Thyroid gland (tissue), 4 donors: ENCODE results near the gene B3GALT2. TPM values are rescaled to one million over a fixed set of nuclear protein-coding genes. Genes with fewer than 3 reads are reported as not detected.

Source experiments
- DNase-seq, 2 donors: peaks; one replicate each; pipeline ENCODE4 v3.0.0-alpha.2; 2019
- H3K27ac ChIP-seq, 3 donors: fragments of 200-600 bp; sonication (generic); 1 replicate in 2 of 3; 2 replicates in 1 of 3; pipeline ENCODE4 v1.5.1; 2016 to 2019; ENCODE audit warnings: mild to moderate bottlenecking in 1 of 3, moderate library complexity in 1 of 3
- H3K27me3 ChIP-seq: fragments of 200-600 bp; sonication (generic); one replicate; pipeline ENCODE4 v1.5.1; 2019
- H3K36me3 ChIP-seq, 2 donors: fragments of 200-600 bp; sonication (generic); one replicate each; pipeline ENCODE4 v1.5.1; 2016 to 2019
- H3K4me1 ChIP-seq, 2 donors: fragments of 200-600 bp; sonication (generic); one replicate each; pipeline ENCODE4 v1.5.1; 2017 to 2019
- H3K4me3 ChIP-seq, 3 donors: fragments of 200-600 bp; sonication (generic); replicated peaks in 1 of 3; 1 replicate in 2 of 3; 2 replicates in 1 of 3; pipeline ENCODE4 v1.5.1; 2016; ENCODE audit warnings: mild to moderate bottlenecking in 1 of 3
- H3K9me3 ChIP-seq: fragments of 200-600 bp; sonication (generic); one replicate; pipeline ENCODE4 v1.5.1; 2017
- CTCF ChIP-seq, 6 experiments: fragments of 200-600 bp in 3 of 6; fragments of 450-650 bp in 3 of 6; sonication (generic) in 3 of 6; IDR thresholded peaks; one replicate each; pipeline ENCODE4 v1.5.1; 2016 to 2019; ENCODE audit warnings: antibody characterized with exemption in 6 of 6, mild to moderate bottlenecking in 2 of 6, inconsistent platforms in 1 of 6, moderate library complexity in 1 of 6
- POLR2A ChIP-seq, 2 donors: fragments of 450-650 bp; IDR thresholded peaks; one replicate each; pipeline ENCODE4 v1.6.1; 2017; ENCODE audit warnings: antibody characterized with exemption in 2 of 2, mild to moderate bottlenecking in 2 of 2, moderate library complexity in 1 of 2
- WGBS, 2 donors: methylation state at CpG; one replicate each; pipeline ENCODE4 v1.1.5; 2017; 5-methylcytosine and 5-hydroxymethylcytosine counted together
- intact Hi-C: fragments of 100-400 bp; cut with DNase I; formaldehyde crosslinking; loops from one replicate; pipeline ENCODE4 v1.15.1; 2023
- total RNA-seq, 4 donors: library from RNA; depleted of rRNA; stranded (reverse); fragments of >200 nt; gene quantifications; one replicate each; pipeline ENCODE4 v1.2.3, GENCODE V29; 2016

The B3GALT2 gene
- total RNA-seq, 4 donors from 2014 or later: 0.67 to 1.7 (median 1.6) TPM

GRCh38 chr1:193221651-193222050, 35.2 kb upstream of the B3GALT2 start:
- H3K4me1 ChIP-seq: no peaks in the 10 kb centered on the region
- H3K4me3 ChIP-seq: no peak overlapping the region
- TF ChIP-seq POLR2A (IDR thresholded peaks at IDR 0.05): no peak
- no peak for TF ChIP-seq CTCF (IDR thresholded peaks at IDR 0.05)
- H3K9me3 ChIP-seq: no peaks in the 10 kb centered on the region
- H3K36me3 ChIP-seq: no peaks in the 10 kb centered on the region
- DNase-seq: no peak
- intact Hi-C loops: no loop called here
- no peaks in the 10 kb centered on the region for H3K27me3 ChIP-seq
- no peak overlapping the region for H3K27ac ChIP-seq

GRCh38 chr1:193219391-193219790, 33.0 kb upstream of the B3GALT2 start:
- Histone ChIP-seq H3K4me1 (no peaks in the 10 kb centered on the region), H3K27me3 (no peaks in the 10 kb centered on the region), H3K9me3 (no peaks in the 10 kb centered on the region), H3K4me3 (no peak overlapping the region), H3K36me3 (no peaks in the 10 kb centered on the region), H3K27ac (no peak overlapping the region)
- 95 to 96% methylated on average over 4 of the region's 4 CpGs for WGBS, 2 donors
- no peak for DNase-seq
- intact Hi-C loops: no loop called here
- no peak for TF ChIP-seq POLR2A (IDR thresholded peaks at IDR 0.05)
- TF ChIP-seq CTCF (IDR thresholded peaks at IDR 0.05): no peak

- no peaks in the 10 kb centered on the region for H3K9me3 ChIP-seq
- intact Hi-C loops: no loop called here
- H3K4me1 ChIP-seq: no peaks in the 10 kb centered on the region
- H3K36me3 ChIP-seq: no peaks in the 10 kb centered on the region
- no peak overlapping the region for H3K27ac ChIP-seq
- no peak overlapping the region for H3K4me3 ChIP-seq
- no peaks in the 10 kb centered on the region for H3K27me3 ChIP-seq
- TF ChIP-seq POLR2A (IDR thresholded peaks at IDR 0.05) (no peak), CTCF (IDR thresholded peaks at IDR 0.05) (no peak)
- WGBS, 2 donors: 80 to 81% methylated on average over 4 to 8 of the region's 8 CpGs
- DNase-seq: no peak
Observed at GRCh38 chr1:193216920-193217319, 30.5 kb upstream of the B3GALT2 start.

- Histone ChIP-seq H3K9me3 (no peaks in the 10 kb centered on the region), H3K36me3 (no peaks in the 10 kb centered on the region), H3K4me3 (no peak overlapping the region), H3K27ac (no peak overlapping the region), H3K27me3 (no peaks in the 10 kb centered on the region), H3K4me1 (peaks cover 0 to 6% of the 10 kb centered on the region in 2 donors)
- WGBS, 2 donors: 95% methylated on average over 4 of the region's 4 CpGs
- TF ChIP-seq CTCF (IDR thresholded peaks at IDR 0.05) (no peak), POLR2A (IDR thresholded peaks at IDR 0.05) (no peak)
- no peak for DNase-seq
- intact Hi-C loops: no loop called here
Observed at GRCh38 chr1:193213998-193214397, 27.6 kb upstream of the B3GALT2 start.

- no peak for TF ChIP-seq POLR2A (IDR thresholded peaks at IDR 0.05)
- no peak for TF ChIP-seq CTCF (IDR thresholded peaks at IDR 0.05)
- no peak for DNase-seq
- Histone ChIP-seq H3K27ac (no peak overlapping the region), H3K9me3 (no peaks in the 10 kb centered on the region), H3K36me3 (no peaks in the 10 kb centered on the region), H3K27me3 (no peaks in the 10 kb centered on the region), H3K4me3 (no peak overlapping the region), H3K4me1 (peaks cover 0 to 6% of the 10 kb centered on the region in 2 donors)
- intact Hi-C loops: no loop called here
- 95 to 96% methylated on average over 2 of the region's 2 CpGs for WGBS, 2 donors
Observed at GRCh38 chr1:193212637-193213036, 26.2 kb upstream of the B3GALT2 start.
